IgD-negative memory B cell (primary cell): Measurements from ENCODE around the gene STX16. TPM values are rescaled to one million over a fixed set of nuclear protein-coding genes. Genes with fewer than 3 reads are reported as not detected.

Experiments used
- H3K27ac Mint-ChIP-seq, 3 donors: one replicate each; pipeline ENCODE4 v1.8.0; 2020 to 2022; ENCODE audit warnings: mild to moderate bottlenecking in 3 of 3, mixed read lengths in 3 of 3, moderate library complexity in 1 of 3
- H3K27me3 Mint-ChIP-seq: one replicate; pipeline ENCODE4 v1.8.0; 2021; ENCODE audit warnings: mixed read lengths
- H3K36me3 Mint-ChIP-seq: one replicate; pipeline ENCODE4 v1.8.0; 2020; ENCODE audit warnings: mild to moderate bottlenecking, mixed read lengths
- H3K4me1 Mint-ChIP-seq, 3 donors: one replicate each; pipeline ENCODE4 v1.8.0; 2020 to 2022; ENCODE audit warnings: mixed read lengths in 3 of 3, mild to moderate bottlenecking in 1 of 3
- H3K4me3 Mint-ChIP-seq, 4 donors: one replicate each; pipeline ENCODE4 v1.8.0; 2020 to 2022; ENCODE audit warnings: mild to moderate bottlenecking in 4 of 4, mixed read lengths in 4 of 4, moderate library complexity in 3 of 4
- H3K9me3 Mint-ChIP-seq, 3 donors: one replicate each; pipeline ENCODE4 v1.8.0; 2020 to 2021; ENCODE audit warnings: mixed read lengths in 3 of 3, mild to moderate bottlenecking in 1 of 3
- polyA plus RNA-seq: library from polyadenylated mRNA; unstranded; fragments of 300-500 nt; fragmentation: Illumina TruSeq; gene quantifications from one replicate; pipeline ENCODE4 v1.2.3, GENCODE V29; 2021

STX16 gene
- polyA plus RNA-seq, 1 donor from 2014 or later: 18.7 TPM

DNA sequence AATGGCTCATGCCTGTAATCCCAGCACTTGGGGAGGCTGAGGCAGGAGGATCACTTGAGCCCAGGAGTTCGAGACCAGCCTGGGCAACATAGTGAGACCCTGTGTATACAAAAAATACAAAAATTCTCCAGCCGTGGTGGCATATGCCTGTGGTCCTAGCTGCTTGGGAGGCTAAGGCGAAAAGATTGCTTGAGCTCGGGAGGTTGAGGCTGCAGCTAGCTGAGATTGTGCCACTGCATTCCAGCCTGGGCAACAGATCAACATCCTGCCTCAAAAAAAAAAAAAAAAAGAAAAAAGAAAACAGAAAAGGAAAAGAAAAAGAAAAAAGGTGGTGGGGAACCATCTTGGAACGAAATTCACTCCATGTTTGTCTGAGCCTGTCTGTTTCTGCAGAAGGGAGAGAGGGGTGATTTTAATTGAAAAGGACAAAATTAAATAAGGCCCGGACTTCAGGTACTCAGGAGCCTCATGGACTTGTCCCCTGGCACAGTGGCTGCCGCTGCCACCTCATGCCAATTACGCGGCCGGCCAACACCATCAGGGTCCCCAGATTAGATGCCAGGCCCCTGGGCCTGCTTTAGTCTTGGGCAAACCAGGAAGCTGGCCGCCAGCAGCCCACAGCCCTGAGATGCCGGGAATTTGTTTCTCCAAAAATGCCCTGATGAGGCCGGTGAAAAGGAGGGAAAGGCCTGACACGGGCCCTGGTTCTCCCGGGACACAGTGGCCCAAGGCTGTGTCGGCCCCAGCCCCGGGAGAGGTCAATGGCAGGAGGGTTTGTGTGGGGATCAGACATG is 37.8 kb upstream of the STX16 start:
- Mint-ChIP-seq H3K4me1 (peaks cover 0 to 3% (median 0%) of the 10 kb centered on the region in 3 donors), H3K36me3 (no peaks in the 10 kb centered on the region), H3K27me3 (peaks cover 7% of the 10 kb centered on the region), H3K9me3 (peaks cover 2 to 5% (median 4%) of the 10 kb centered on the region in 3 donors), H3K27ac (no peak overlapping the region), H3K4me3 (no peak overlapping the region)

DNA sequence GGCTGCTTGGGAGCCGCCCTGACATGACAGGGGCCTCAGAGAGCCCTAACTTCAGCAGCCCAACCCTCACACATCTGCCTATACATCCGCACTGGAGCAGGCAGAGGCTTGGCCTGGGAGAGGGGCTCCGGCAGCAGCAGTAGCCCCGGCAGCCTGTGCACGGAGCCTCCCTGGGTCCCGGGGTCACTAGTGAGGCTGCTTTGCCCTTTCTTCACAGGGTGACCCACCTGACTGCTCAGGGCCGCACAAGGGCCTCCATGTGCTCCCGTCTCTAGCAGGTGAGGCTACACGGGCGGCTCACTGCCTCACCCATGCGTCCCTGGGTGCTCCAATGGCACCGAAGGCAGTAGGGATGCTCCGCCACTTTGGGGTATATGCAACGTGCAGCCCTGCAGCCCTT is 36.7 kb upstream of the STX16 start:
- Mint-ChIP-seq H3K4me3 (no peak overlapping the region), H3K4me1 (peaks cover 0 to 3% (median 0%) of the 10 kb centered on the region in 3 donors), H3K9me3 (peaks cover 2 to 5% (median 4%) of the 10 kb centered on the region in 3 donors), H3K36me3 (no peaks in the 10 kb centered on the region), H3K27me3 (peaks cover 12% of the 10 kb centered on the region), H3K27ac (no peak overlapping the region)

DNA sequence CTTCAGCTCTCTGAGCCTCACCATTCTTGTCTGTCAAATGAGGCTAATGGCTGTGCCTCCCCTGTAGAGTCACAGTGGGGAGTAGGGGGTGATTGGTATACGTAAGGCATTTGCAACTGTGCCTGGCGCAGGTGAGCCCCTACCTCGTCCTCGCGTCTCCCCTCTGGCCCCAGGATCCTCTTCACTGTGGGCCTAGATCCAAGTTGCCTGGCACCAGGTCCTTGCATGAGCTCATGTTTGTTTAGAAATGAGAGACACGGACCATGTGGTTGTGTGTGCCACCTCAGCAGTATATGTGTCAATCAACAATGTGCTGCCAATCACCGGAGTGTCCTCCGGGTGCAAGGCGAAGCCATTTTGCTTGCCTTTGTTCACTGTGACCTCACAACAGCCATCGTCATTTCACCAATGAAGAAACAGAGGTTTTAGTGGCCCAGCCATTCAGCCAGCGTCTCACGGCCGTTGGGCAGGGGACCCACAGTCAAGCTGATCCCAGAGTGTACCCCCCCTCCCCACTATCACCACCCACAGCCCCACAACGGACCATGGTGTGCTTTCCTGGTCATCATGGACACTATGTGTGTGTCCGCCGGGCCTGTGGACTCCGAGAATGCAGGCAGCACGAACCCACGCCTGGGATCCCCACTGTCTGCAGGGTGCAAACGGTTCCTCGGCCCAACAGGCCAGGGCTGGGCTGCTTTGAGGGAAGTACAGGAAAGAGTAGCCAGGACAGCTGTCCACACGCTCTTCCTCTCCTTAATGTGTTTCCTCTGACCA is 35.9 kb upstream of the STX16 start:
- Mint-ChIP-seq H3K4me3 (no peak overlapping the region), H3K9me3 (peaks cover 2 to 5% (median 4%) of the 10 kb centered on the region in 3 donors), H3K27ac (no peak overlapping the region)

DNA sequence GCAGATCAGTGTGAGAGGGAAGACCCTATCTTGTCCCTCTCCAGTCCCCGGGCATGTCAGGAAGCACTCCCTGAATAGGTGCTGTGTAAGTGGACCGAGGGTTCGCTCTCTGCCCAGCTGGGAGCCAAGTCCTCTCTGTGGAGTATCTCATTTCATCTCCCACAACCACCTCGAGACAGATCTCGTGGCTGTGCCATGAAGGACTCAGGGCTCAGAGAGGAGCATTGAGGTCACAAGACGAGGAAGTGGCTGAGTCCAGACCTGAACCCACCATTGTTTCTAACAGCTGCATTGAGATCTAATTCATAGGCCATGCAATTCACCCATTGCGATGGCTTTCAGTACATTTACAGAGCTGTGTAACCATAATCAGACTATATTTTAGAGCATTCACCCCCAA is 34.7 kb upstream of the STX16 start:
- Mint-ChIP-seq H3K4me3 (no peak overlapping the region), H3K9me3 (peaks cover 2 to 5% (median 4%) of the 10 kb centered on the region in 3 donors), H3K27ac (no peak overlapping the region), H3K27me3 (peaks cover 24% of the 10 kb centered on the region), H3K4me1 (peaks cover 0 to 3% (median 0%) of the 10 kb centered on the region in 3 donors), H3K36me3 (no peaks in the 10 kb centered on the region)

More for the DNA sequence above, 35.9 kb upstream of the STX16 start:
- peaks cover 16% of the 10 kb centered on the region for H3K27me3 Mint-ChIP-seq
- peaks cover 0 to 3% (median 0%) of the 10 kb centered on the region in 3 donors for H3K4me1 Mint-ChIP-seq
- H3K36me3 Mint-ChIP-seq: no peaks in the 10 kb centered on the region

DNA sequence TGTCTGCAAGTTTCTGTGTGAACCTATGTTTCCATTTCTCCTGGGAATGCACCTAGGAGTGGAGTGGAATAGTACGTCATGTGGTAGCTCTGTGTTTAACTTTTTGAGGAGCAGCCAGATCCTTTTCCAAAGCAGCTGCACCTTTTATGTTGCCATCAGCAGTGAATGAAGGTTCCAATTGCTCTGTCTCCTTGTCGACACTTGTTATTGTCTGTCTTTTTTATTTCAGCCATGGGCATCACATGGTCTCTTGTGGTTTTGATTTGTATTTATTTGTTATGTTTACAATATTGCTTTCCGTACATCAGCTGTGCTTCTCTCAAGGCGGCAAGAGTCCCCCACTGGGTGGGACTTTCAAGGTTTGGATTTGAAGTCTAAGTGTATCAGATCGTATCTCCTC is 33.9 kb upstream of the STX16 start:
- no peak overlapping the region for H3K4me3 Mint-ChIP-seq
- no peak overlapping the region for H3K27ac Mint-ChIP-seq
- H3K4me1 Mint-ChIP-seq: peaks cover 0 to 3% (median 0%) of the 10 kb centered on the region in 3 donors
- peaks cover 2 to 5% (median 4%) of the 10 kb centered on the region in 3 donors for H3K9me3 Mint-ChIP-seq
- H3K27me3 Mint-ChIP-seq: peaks cover 26% of the 10 kb centered on the region
- H3K36me3 Mint-ChIP-seq: no peaks in the 10 kb centered on the region

DNA sequence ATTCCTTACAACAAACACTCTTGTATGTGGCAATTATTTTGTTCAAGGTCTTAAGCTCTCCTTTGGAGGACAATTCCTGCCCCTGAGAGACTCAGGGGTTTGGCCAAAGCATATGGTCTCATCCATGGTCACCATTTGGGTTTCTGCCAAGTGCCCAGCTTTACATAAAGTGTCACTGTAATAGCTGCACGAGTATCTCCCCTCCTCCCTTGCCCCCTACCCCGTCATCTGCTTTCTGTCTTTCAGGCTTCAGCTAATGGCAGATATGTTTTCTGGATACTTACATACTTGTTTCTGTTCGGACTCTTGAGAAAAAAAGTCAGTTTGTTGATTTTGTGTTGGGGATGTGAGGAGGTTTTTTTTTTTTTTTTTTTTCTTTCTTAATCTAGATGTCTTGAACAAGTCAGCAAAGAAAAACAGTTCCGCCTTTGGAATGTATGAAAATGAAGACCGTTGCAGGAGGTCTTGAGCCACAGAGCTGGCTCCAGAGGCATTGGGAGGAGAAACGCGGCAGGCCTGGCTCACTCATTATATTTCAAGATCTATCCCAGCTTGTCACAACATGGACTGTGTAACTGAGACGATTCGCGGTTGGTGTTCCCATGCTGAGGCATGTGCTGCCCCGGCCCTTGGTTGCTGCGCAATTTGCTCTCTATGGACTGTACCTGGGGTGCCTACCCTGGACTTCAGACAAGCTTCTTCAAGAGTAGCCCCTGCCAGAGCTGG is 32.6 kb upstream of the STX16 start:
- H3K27me3 Mint-ChIP-seq: peaks cover 26% of the 10 kb centered on the region
- no peak overlapping the region for H3K27ac Mint-ChIP-seq
- no peaks in the 10 kb centered on the region for H3K36me3 Mint-ChIP-seq
- peaks cover 0 to 3% (median 0%) of the 10 kb centered on the region in 3 donors for H3K4me1 Mint-ChIP-seq
- H3K9me3 Mint-ChIP-seq: peaks cover 2 to 5% (median 4%) of the 10 kb centered on the region in 3 donors
- no peak overlapping the region for H3K4me3 Mint-ChIP-seq

DNA sequence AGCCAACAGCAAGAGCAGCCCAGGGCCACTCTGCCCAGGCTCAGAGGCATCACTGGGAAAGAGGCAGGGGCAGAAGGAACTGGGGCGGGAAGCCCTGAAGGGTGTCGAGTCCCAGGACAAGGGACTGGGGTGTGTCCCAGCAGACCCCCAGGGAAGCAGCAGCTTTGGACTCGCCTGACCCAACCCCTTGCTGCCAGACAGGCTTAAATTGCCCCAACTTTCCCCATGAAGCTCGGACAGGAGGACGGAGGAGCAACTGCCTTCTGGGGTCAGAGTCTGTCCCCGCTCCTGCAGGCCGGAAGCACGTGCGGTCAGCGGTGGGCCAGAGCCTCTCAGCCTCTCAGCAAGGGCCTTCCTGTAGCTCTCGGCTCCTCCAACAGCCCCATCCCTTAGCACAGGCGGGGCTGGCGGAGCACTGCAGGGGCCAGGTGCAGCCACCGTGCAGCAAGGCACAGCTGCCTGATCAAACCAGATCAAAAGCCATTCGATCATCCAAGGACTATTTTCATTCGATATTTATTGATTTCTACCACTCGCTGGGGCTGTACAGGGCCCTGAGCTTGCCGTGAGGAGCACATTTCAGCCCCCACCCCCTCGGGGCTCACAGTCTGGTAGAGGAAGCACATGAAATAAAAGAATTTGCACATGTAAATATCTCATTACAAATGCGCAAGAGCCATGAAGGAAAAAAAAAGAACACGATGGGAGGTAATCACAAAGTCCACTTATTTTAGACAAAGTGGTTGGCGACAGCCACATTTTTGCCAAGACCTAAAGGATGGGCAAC is 31.8 kb upstream of the STX16 start:
- Mint-ChIP-seq H3K36me3 (no peaks in the 10 kb centered on the region), H3K27me3 (peaks cover 26% of the 10 kb centered on the region), H3K4me3 (no peak overlapping the region), H3K4me1 (peaks cover 0 to 3% (median 0%) of the 10 kb centered on the region in 3 donors), H3K27ac (no peak overlapping the region), H3K9me3 (peaks cover 2 to 5% (median 4%) of the 10 kb centered on the region in 3 donors)

DNA sequence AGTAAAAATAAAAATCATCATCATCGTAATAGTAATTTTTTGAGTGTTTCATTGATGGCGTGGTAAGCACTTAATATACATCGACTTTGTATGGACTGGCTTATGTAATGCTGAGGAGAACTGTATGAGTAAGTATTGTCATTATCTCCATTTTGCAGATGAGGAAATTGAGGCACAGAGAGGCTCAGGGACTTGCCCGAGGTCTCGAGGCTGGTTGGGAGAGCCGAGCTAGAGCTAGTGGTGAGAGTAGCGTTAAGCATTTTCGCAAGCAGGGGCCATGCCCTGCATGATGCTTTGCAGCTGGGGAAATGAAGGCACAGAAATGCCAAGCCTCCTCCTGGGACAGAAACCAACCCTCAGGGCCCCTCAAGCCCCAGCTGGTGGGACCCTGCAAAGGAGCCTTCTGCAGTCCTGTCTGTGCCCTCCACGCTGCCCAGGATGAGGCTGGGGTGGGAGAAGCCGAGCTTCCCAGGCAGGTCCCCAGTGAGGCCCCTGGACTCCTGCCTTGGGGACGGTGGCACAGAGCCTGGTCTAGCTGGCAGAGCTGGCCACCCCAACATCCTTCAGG is 31.1 kb upstream of the STX16 start:
- H3K27me3 Mint-ChIP-seq: peaks cover 26% of the 10 kb centered on the region
- H3K4me3 Mint-ChIP-seq: no peak overlapping the region
- peaks cover 0 to 3% (median 0%) of the 10 kb centered on the region in 3 donors for H3K4me1 Mint-ChIP-seq
- H3K36me3 Mint-ChIP-seq: no peaks in the 10 kb centered on the region
- peaks cover 2 to 5% (median 4%) of the 10 kb centered on the region in 3 donors for H3K9me3 Mint-ChIP-seq
- no peak overlapping the region for H3K27ac Mint-ChIP-seq

DNA sequence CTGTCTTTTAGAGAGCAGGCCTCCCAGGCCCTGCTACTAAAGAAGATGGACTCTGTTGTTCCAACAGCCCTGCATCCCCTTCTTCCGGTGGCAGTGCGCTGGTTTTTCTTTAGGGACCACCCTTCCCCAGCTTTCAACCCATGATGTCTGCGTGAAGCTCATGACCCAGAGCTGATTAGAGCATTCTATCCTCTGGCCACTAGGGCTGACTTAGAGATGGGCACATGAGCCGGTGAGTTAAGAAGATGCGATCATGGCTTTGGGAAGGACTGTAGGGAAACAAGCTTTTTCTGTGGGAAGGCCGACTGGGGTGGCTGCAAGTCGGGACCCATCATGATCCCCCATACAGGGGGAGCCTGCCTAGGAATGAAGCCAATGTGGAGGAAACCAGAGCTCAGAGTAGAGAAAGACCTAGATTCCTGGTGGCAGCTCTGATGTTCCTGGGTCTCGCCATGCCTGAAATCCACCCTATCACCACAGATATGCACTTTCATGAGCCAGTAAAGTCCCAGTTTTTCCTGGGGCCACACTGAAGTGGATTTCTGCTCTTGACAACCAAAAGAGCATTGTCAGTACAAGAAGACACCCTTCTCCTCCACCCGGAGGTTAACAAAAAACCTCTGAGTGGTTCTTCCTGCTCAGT is 29.1 kb upstream of the STX16 start:
- H3K36me3 Mint-ChIP-seq: no peaks in the 10 kb centered on the region
- peaks cover 0 to 1% (median 0%) of the 10 kb centered on the region in 3 donors for H3K4me1 Mint-ChIP-seq
- H3K9me3 Mint-ChIP-seq: peaks cover 2 to 5% (median 4%) of the 10 kb centered on the region in 3 donors
- peaks cover 27% of the 10 kb centered on the region for H3K27me3 Mint-ChIP-seq
- no peak overlapping the region for H3K4me3 Mint-ChIP-seq
- peak overlapping the region in 1 of 3 donors; percentile 47 for H3K27ac Mint-ChIP-seq

DNA sequence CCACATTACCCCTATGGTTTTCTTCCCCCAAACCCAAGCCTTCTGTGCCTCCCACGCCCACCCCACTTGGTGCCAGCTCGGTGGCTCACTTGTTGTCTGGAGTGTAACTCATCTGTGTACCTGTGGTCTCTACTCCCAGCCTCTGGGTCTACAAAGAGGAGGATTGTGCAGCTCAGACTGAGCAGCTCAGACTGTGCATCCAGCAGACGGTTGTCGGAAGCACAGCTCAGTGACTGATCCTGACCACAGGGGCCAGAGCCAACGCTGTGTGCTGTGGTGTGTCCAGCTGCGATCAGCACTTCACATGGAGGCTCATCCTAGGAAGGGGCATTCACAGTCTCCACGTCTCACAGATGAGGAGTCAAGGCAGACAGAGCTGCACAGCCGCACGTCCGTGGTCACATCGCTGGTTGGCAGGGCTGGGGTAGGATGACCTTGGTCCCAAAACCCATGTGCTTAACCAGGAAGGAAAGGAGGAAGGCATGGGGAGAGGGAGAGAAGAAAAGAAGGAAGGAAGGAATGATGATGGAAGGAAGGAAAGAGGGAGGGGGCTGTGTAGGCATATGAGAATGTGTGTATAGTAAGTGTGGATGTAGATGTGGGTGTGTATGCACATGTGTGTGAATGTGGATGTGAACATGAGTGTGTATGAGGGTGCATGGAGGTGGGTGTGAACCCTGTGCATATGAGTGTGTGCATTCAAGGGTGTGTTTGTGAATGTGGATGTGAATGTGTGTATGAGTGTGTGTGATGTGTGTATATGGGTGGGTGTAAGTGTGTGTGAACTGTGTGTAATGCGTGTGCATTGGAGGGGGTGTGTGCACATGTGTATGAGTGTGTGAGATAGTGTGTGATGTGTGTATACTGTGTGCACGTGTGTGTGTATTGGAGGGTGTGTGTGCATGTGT is 28.2 kb upstream of the STX16 start:
- Mint-ChIP-seq H3K9me3 (no peaks in the 10 kb centered on the region), H3K27me3 (peaks cover 23% of the 10 kb centered on the region), H3K27ac (no peak overlapping the region), H3K4me1 (peaks cover 0 to 1% (median 0%) of the 10 kb centered on the region in 3 donors), H3K36me3 (no peaks in the 10 kb centered on the region), H3K4me3 (no peak overlapping the region)

DNA sequence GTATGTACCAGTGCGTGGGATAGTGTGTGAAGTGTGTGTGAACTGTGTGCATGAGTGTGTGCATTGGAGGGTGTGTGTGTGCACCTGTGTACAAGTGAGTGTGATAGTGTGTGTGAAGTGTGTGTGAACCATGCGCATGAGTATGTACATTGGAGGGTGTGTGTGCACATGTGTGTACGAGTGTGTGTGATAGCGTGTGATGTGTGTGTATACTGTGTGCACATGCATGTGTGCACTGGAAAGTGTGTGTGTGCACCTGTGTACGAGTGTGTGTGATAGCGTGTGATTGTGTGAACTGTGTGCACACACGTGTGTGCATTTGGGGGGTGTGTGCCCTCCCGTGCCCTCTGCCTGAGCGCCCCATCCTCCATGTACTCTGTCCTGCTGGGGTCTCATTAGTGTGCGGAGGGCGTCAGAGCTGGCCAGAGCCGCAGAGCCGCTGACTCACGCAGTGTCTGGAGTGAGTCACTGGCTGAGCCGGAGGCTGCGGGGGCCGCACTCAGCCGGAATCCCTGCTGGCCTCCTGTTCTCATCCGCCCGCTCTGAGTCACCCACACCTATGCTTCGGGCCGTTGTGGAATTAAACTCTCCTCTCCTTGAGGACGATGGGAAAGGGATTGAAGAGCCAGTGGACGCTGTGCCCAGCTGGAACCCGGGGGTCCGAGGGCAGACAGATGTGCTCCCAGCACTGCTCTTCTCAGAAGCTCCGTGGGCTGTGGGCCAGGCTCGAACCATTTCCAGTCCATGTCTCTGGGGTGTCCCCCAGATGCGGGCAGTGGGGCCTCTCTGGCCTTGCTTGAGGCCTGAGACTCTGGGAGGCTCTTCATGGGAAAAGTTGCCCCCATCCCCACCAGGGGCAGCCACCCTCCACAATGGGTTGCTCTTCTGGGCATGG is 27.3 kb upstream of the STX16 start:
- Mint-ChIP-seq H3K27ac (no peak overlapping the region), H3K4me1 (peaks cover 0 to 1% (median 0%) of the 10 kb centered on the region in 3 donors), H3K9me3 (no peaks in the 10 kb centered on the region), H3K27me3 (peaks cover 20% of the 10 kb centered on the region), H3K36me3 (no peaks in the 10 kb centered on the region), H3K4me3 (no peak overlapping the region)

DNA sequence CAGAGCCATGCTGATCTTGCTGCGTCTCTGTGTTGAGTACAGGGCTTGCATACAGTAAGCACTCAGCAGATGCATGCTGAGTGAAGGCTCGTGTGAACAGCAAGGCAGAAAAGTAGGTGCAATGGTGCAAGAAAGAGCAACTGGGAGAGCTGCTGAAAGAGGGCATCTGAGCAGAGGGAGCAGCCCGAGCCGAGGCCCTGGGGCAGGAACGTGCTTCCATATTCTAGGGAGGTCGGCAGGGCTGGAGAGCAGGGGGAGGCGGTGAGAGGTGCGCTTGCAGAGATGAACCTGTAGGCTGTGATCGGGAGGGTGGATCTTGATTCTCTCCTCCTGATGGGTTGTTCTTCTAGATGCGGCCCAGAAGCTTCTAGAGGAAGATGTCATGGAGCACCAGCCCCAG is 26.4 kb upstream of the STX16 start:
- Mint-ChIP-seq H3K4me1 (peaks cover 0 to 1% (median 0%) of the 10 kb centered on the region in 3 donors), H3K36me3 (no peaks in the 10 kb centered on the region), H3K27ac (peak overlapping the region in 1 of 3 donors; percentile 27), H3K4me3 (no peak overlapping the region), H3K27me3 (peaks cover 19% of the 10 kb centered on the region), H3K9me3 (no peaks in the 10 kb centered on the region)
